ENCODE results near the gene NRXN3. TPM values are rescaled to one million over a fixed set of nuclear protein-coding genes. Genes with fewer than 3 reads are reported as not detected.

NRXN3 gene
- total and polyA plus RNA-seq, 2 of the 13 experiments (the other 11 are each of a cell fraction or from before 2014, with no cell fraction given): 0.03 TPM; not detected in 1

DNA sequence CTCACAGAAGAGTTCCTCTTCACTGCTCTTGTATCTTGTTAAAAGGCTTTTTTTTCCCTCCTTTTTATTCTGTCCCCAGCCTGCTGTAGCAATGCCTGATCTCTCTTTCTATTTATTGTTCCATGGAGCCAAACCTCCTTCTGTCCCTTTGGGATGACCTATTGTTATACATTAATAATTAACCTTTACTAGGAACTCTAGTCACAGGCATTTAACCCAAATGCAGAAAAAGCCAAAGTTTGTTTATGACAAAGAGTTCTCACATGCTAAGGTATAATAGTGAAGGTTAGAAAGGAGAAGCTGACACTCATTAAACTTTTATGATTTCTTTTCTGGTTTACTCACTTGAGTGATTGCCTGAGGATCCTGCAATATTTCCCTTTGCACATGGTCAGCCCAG, 535.8 kb downstream of the NRXN3 start (continued):
- TF ChIP-seq TAF15 (IDR thresholded peaks at IDR 0.05; ENCODE audit: low read depth, low read length, poor library complexity, severe bottlenecking): no peak
- no peak for TF ChIP-seq ZNF326 (CRISPR knock-in tag; IDR thresholded peaks at IDR 0.05; ENCODE audit: borderline replicate concordance)
- no peak for TF ChIP-seq ASH2L (IDR thresholded peaks at IDR 0.05; ENCODE audit: insufficient read length, low read depth, low read length)
- TF ChIP-seq CBX5 (CRISPR knock-in tag; IDR thresholded peaks at IDR 0.05; ENCODE audit: borderline replicate concordance): no peak
- no peak for TF ChIP-seq ADNP (CRISPR knock-in tag; IDR thresholded peaks at IDR 0.05)
- TF ChIP-seq, protein P1, sequence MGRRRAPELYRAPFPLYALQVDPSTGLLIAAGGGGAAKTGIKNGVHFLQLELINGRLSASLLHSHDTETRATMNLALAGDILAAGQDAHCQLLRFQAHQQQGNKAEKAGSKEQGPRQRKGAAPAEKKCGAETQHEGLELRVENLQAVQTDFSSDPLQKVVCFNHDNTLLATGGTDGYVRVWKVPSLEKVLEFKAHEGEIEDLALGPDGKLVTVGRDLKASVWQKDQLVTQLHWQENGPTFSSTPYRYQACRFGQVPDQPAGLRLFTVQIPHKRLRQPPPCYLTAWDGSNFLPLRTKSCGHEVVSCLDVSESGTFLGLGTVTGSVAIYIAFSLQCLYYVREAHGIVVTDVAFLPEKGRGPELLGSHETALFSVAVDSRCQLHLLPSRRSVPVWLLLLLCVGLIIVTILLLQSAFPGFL (CRISPR knock-in tag; IDR thresholded peaks at IDR 0.05): no peak
- TF ChIP-seq ZNF616 (CRISPR knock-in tag; IDR thresholded peaks at IDR 0.05; ENCODE audit: low read depth): no peak
- TF ChIP-seq CEBPZ (IDR thresholded peaks at IDR 0.05; ENCODE audit: low read length): no peak
- TF ChIP-seq ZBTB40 (IDR thresholded peaks at IDR 0.05): no peak
- TF ChIP-seq ZBTB40 (CRISPR knock-in tag; IDR thresholded peaks at IDR 0.05): no peak
- no peak for TF ChIP-seq ZNF563 (CRISPR knock-in tag; IDR thresholded peaks at IDR 0.05)
- TF ChIP-seq, protein P2, sequence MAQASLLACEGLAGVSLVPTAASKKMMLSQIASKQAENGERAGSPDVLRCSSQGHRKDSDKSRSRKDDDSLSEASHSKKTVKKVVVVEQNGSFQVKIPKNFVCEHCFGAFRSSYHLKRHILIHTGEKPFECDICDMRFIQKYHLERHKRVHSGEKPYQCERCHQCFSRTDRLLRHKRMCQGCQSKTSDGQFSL (CRISPR knock-in tag; IDR thresholded peaks at IDR 0.05): no peak
- no peak for TF ChIP-seq ZFP1 (CRISPR knock-in tag; IDR thresholded peaks at IDR 0.05)

Measured in HepG2 (cell line).